DOHH2 (cell line): ENCODE results near the gene ZPR1.

Experiments
- H3F3A ChIP-seq: fragments of 200-600 bp; sonication (generic), shearing (Covaris generic); 2 replicates; pipeline ENCODE4 v1.6.0; 2016; ENCODE audit warnings: antibody characterized with exemption, mild to moderate bottlenecking; ENCODE audit not compliant: control insufficient read depth, insufficient read depth
- H3K27ac ChIP-seq: fragments of 200-600 bp; sonication (generic); 2 replicates; pipeline ENCODE4 v1.5.1; 2014; ENCODE audit warnings: low read depth, mild to moderate bottlenecking, low read length, moderate library complexity
- H3K27me3 ChIP-seq: fragments of 200-600 bp; sonication (generic); 2 replicates; pipeline ENCODE4 v1.6.1; 2014; ENCODE audit warnings: mild to moderate bottlenecking, low read length, mixed read lengths; ENCODE audit not compliant: control insufficient read depth
- H3K36me3 ChIP-seq: fragments of 200-600 bp; sonication (generic); 2 replicates; pipeline ENCODE4 v1.6.1; 2014; ENCODE audit warnings: mild to moderate bottlenecking, low read length, moderate library complexity, mixed read lengths; ENCODE audit not compliant: control insufficient read depth
- H3K4me1 ChIP-seq: fragments of 200-600 bp; sonication (generic); 2 replicates; pipeline ENCODE4 v1.6.1; 2014; ENCODE audit warnings: mild to moderate bottlenecking, low read length, mixed read lengths; ENCODE audit not compliant: control insufficient read depth
- H3K4me2 ChIP-seq: fragments of 200-600 bp; sonication (generic); 2 replicates; pipeline ENCODE4 v1.6.0; 2014; ENCODE audit warnings: mild to moderate bottlenecking, low read length, moderate library complexity
- H3K4me3 ChIP-seq: fragments of 200-600 bp; sonication (generic); 2 replicates; pipeline ENCODE4 v1.5.1; 2014; ENCODE audit warnings: mild to moderate bottlenecking, low read length, mixed read lengths
- H3K79me2 ChIP-seq: fragments of 200-600 bp; sonication (generic); 2 replicates; pipeline ENCODE4 v1.6.1; 2014; ENCODE audit warnings: mild to moderate bottlenecking, low read length, mixed read lengths; ENCODE audit not compliant: control insufficient read depth
- H3K9me2 ChIP-seq: fragments of 200-600 bp; sonication (generic); replicated peaks from 2 replicates; pipeline ENCODE4 v1.6.1; 2014; ENCODE audit warnings: mild to moderate bottlenecking, low read length, mixed read lengths; ENCODE audit not compliant: control insufficient read depth
- H3K9me3 ChIP-seq: fragments of 200-600 bp; sonication (generic); 2 replicates; pipeline ENCODE4 v1.6.1; 2014; ENCODE audit warnings: antibody characterized with exemption, low read length, mixed read lengths; ENCODE audit not compliant: control insufficient read depth, insufficient read depth
- H4K20me1 ChIP-seq: fragments of 200-600 bp; sonication (generic); 2 replicates; pipeline ENCODE4 v1.6.0; 2014; ENCODE audit warnings: low read depth, mild to moderate bottlenecking, antibody characterized with exemption, low read length, moderate library complexity; ENCODE audit not compliant: control insufficient read depth, insufficient read depth
- EZH2phosphoT487 ChIP-seq: fragments of 200-600 bp; sonication (generic); IDR thresholded peaks from 2 replicates; pipeline ENCODE4 v1.6.1; 2017; ENCODE audit warnings: borderline replicate concordance, mild to moderate bottlenecking, antibody characterized with exemption, low read length, moderate library complexity, mixed read lengths
- TF ChIP-seq, protein P1 (sequence below): fragments of 200-600 bp; sonication (generic); IDR thresholded peaks from one replicate; pipeline ENCODE4 v1.5.1; 2014; ENCODE audit warnings: antibody characterized with exemption, mild to moderate bottlenecking, low read depth, low read length; ENCODE audit not compliant: poor library complexity, severe bottlenecking

Gene ZPR1

DNA sequence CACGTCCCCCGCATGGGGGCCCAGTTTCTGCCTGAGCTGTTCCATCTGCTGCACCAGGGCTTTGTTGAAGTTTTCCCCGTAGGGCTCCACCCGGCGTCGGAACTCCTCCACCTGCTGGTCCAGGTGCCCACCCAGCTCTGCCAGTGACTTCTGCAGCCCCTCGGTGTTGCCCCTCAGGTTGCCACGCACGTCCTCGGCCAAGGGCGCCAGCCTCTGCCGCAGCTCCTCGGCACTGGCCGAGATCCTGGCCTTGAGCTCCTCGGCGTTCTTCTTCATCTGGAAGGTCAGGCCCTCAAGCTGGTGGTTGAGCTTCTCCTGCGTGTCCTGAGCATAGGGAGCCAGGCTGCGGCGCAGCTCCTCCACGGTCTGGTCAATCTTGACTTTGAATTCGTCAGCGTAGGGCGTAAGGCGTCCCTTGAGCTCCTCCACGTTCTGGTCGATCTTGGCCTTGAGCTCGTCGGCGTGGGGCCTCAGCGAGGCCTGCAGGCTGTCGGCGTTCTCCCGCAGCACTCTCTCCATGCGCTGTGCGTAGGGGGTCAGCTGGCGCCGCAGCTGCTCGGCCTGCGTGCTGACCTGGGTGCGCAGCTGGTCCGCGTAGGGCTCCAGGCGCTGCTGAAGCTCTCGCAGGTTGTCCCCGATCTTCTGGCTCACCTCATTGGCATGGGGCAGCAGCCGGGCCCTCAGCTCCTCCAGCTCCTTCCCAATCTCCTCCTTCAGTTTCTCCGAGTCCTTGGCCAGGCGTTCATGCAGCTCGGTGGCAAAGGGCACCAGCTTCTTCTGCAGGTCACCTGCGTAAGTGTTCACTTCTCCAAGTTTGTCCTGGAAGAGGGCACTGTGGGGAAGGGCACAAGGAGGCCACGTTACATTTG is 33.5 kb upstream of the ZPR1 start:
- Histone ChIP-seq H3K4me1 (no peaks in the 10 kb centered on the region), H3K27ac (no peak overlapping the region), H3K79me2 (no peaks in the 10 kb centered on the region), H3K36me3 (no peaks in the 10 kb centered on the region), H3F3A (no peaks in the 10 kb centered on the region), H3K4me2 (no peak overlapping the region), H3K27me3 (no peaks in the 10 kb centered on the region; the same call in 1 of the 2 replicates), H3K9me2 (no peaks in the 10 kb centered on the region), H3K4me3 (no peak overlapping the region), H3K9me3 (no peaks in the 10 kb centered on the region), H4K20me1 (no peaks in the 10 kb centered on the region)
- TF ChIP-seq, protein P1, sequence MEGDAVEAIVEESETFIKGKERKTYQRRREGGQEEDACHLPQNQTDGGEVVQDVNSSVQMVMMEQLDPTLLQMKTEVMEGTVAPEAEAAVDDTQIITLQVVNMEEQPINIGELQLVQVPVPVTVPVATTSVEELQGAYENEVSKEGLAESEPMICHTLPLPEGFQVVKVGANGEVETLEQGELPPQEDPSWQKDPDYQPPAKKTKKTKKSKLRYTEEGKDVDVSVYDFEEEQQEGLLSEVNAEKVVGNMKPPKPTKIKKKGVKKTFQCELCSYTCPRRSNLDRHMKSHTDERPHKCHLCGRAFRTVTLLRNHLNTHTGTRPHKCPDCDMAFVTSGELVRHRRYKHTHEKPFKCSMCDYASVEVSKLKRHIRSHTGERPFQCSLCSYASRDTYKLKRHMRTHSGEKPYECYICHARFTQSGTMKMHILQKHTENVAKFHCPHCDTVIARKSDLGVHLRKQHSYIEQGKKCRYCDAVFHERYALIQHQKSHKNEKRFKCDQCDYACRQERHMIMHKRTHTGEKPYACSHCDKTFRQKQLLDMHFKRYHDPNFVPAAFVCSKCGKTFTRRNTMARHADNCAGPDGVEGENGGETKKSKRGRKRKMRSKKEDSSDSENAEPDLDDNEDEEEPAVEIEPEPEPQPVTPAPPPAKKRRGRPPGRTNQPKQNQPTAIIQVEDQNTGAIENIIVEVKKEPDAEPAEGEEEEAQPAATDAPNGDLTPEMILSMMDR = no peak
- no peak for TF ChIP-seq EZH2phosphoT487

DNA sequence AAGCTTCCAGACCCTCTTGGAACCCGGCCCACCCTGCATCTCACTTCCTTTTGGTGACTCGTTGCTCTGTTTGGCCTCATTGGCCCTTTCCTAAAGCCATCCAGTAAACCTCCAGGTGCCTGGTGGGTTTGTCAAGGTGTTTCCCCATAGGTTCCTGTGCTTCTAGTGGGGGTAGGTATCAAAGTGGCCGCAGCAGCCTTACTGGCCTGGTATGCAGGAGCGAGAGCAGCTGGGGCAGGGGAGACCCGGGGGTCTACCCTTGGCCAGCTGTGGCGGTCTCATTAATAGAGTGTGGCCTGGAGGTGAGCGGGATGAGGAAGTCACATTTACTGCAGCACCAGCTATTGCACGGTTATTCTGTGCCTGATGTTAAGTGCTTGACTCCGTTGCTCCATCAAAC is 31.2 kb upstream of the ZPR1 start:
- no peak for TF ChIP-seq EZH2phosphoT487
- TF ChIP-seq, protein P1 = no peak

DNA sequence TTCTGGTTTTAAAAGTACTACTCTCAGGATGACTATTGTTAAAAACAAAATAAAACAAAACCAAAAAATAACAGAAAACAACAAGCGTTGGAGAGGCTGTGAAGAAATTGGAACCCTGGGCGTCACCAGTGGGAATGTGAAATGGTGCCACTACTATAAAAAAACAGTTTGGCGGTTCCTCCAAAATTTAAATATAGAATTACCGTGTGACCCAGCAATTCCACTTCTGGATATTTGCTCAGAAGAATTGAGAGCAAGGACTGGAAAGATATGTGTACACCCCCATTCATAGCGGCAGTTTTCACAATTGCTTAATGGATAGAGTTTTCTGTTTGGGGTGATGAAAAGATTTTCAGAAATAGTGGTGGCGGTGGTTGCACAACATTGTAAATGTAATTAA is 26.7 kb upstream of the ZPR1 start:
- no peaks in the 10 kb centered on the region for H4K20me1 ChIP-seq
- H3K9me3 ChIP-seq = no peaks in the 10 kb centered on the region

More for the DNA sequence above, 31.2 kb upstream of the ZPR1 start:
- Histone ChIP-seq H3K9me3 (no peaks in the 10 kb centered on the region), H3K4me2 (no peak overlapping the region), H3F3A (no peaks in the 10 kb centered on the region), H4K20me1 (no peaks in the 10 kb centered on the region), H3K9me2 (no peaks in the 10 kb centered on the region), H3K4me1 (no peaks in the 10 kb centered on the region), H3K36me3 (no peaks in the 10 kb centered on the region), H3K4me3 (no peak overlapping the region), H3K79me2 (no peaks in the 10 kb centered on the region), H3K27me3 (no peaks in the 10 kb centered on the region; the same call in 1 of the 2 replicates), H3K27ac (no peak overlapping the region)

More for the DNA sequence above, 26.7 kb upstream of the ZPR1 start:
- H3K79me2 ChIP-seq = no peaks in the 10 kb centered on the region
- no peak overlapping the region for H3K4me2 ChIP-seq
- H3K4me3 ChIP-seq = no peak overlapping the region
- H3K27me3 ChIP-seq = peaks cover 8% of the 10 kb centered on the region
- H3K27ac ChIP-seq = no peak overlapping the region
- no peak for TF ChIP-seq EZH2phosphoT487
- TF ChIP-seq, protein P1 = no peak
- no peaks in the 10 kb centered on the region for H3K4me1 ChIP-seq
- no peaks in the 10 kb centered on the region for H3F3A ChIP-seq
- H3K9me2 ChIP-seq = no peaks in the 10 kb centered on the region
- no peaks in the 10 kb centered on the region for H3K36me3 ChIP-seq
